Measurements from ENCODE around the gene SRRM3. TPM values are rescaled to one million over a fixed set of nuclear protein-coding genes. Genes with fewer than 3 reads are reported as not detected.
A peak's percentile ranks its signal among the peaks of the same experiment; 100 is the strongest.
"Not testable (repeated sequence)": the region's sequence is repeated elsewhere in the genome, so short reads cannot be mapped to it uniquely, and the experiment has no call there.

SRRM3 gene
- total RNA-seq, 1 experiment from 2014 or later = 12.7 TPM

DNA sequence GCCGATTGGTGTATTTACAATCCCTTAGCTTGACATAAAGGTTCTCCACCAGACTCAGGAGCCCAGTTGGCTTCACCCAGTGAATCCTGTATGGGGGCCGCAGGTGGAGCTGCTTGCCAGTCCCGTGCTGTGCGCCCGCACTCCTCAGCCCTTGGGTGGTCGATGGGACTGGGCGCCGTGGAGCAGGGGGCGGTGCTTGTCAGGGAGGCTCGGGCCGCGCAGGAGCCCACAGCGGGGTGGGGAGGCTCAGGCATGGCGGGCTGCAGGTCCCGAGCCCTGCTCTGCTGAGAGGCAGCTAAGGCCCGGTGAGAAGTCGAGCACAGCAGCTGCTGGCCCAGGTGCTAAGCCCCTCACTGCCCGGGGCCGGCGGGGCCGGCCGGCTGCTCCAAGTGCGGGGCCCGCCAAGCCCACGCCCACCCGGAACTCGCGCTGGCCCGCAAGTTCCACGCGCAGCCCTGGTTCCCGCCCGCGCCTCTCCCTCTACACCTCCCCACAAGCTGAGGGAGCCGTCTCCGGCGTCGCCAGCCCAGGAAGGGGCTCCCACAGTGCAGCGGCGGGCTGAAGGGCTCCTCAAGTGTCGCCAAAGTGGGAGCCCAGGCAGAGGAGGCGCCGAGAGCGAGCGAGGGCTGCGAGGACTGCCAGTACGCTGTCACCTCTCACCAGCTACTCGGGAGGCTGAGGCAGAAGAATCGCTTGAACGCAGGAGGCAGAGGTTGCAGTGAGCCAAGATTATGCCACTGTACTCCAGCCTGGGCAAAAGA lies 107.8 kb downstream of the SRRM3 start:
- H3K9me2 ChIP-seq (ENCODE audit: insufficient read depth); H3K27me3 ChIP-seq (ENCODE audit: insufficient read depth, low read length); H3K4me3 ChIP-seq (replicated peaks in 1 of 2; ENCODE audit: low read depth in 1 of 2, low read length in 2 of 2); CTCF ChIA-PET; H3K9me3 ChIP-seq (ENCODE audit: control insufficient read depth in 1 of 2, insufficient read depth in 1 of 2, low read depth in 1 of 2, low read length in 2 of 2); BruUV-seq (replicated peaks); H2AFZ ChIP-seq (ENCODE audit: low read depth, low read length, poor library complexity, severe bottlenecking); H3K9ac ChIP-seq (ENCODE audit: low read length); H3K4me2 ChIP-seq (ENCODE audit: low read length); DNase-seq (ENCODE audit: low read depth, low spot score); H4K20me1 ChIP-seq (ENCODE audit: insufficient read depth); H3K27ac ChIP-seq (ENCODE audit: low read depth, low read length); ATAC-seq; intact Hi-C loops (cut with micrococcal nuclease); POLR2A ChIA-PET; H3K36me3 ChIP-seq (ENCODE audit: control insufficient read depth in 1 of 2, insufficient read depth in 2 of 2, low read length in 2 of 2); H3K79me2 ChIP-seq (ENCODE audit: insufficient read depth, low read length): not testable (repeated sequence)
- RAD21 ChIA-PET (ENCODE audit: low non-redundant PET in 1 of 2, low total read pairs in 2 of 2, uncharacterized antibody in 2 of 2, unreplicated experiment in 2 of 2) = interaction anchor here in 1 of 2 experiments (1.4 kb wide), 1 partner anchor 18 kb away, joined by 3 read pairs; no protein-coding TSS in a partner anchor
- peaks cover 28 to 46% of the 10 kb centered on the region in 2 experiments for H3K4me1 ChIP-seq (ENCODE audit: control insufficient read depth in 1 of 2, insufficient read depth in 2 of 2, low read length in 2 of 2)

DNA sequence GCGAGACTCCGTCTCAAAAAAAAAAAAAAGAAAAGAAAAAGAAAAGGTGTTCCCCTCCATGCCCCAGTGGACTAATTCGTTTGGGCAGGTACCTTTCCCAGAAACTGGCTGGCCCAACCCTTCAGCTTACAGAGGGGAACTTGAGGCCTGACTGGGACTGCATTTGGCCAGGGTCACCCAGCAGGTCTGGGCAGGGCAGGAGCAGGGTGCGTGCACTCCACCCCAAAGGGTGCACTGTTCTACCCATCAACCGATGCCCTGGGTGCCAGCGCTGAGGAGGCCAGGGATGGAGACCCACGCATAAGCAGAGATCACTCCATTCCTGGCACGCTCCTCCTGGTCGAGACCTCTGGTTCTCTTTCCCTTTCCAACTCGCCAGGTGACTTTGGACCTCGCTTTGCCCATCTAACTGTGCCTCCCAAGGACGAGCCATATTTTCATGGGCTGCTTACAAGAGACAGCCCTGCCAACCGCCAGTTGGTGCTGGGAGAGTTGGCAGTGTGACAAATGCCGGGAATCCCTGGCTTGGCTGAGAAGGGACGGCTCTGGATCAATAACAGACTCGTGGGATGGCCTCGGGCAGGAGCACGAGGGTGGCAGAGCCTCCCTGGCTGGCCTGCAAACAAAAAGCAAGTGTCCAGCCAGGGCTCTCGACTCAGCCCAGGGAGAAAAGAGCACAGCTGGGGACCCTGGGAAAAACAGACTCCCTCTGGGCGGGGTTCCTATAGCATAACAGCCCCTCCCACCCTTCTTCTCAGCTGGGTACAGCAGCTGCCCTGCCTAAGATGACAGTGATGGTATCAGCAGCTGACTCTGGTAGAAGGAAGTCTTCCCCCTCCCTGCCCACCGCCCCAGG lies 108.6 kb downstream of the SRRM3 start:
- POLR2A ChIA-PET = no interaction called here
- no peaks in the 10 kb centered on the region for H3K9me2 ChIP-seq (ENCODE audit: insufficient read depth)
- no peaks in the 10 kb centered on the region for H3K9me3 ChIP-seq (ENCODE audit: control insufficient read depth in 1 of 2, insufficient read depth in 1 of 2, low read depth in 1 of 2, low read length in 2 of 2)
- intact Hi-C loops (cut with micrococcal nuclease) = no loop called here
- H3K27ac ChIP-seq (ENCODE audit: low read depth, low read length) = peak overlapping the region; percentile 36; the same call in 1 of the 2 replicates
- H3K4me2 ChIP-seq (ENCODE audit: low read length) = peak overlapping the region; percentile 31; the same call in 1 of the 2 replicates
- RAD21 ChIA-PET (ENCODE audit: low non-redundant PET in 1 of 2, low total read pairs in 2 of 2, uncharacterized antibody in 2 of 2, unreplicated experiment in 2 of 2) = no interaction called here
- no peak overlapping the region for H3K4me3 ChIP-seq (replicated peaks in 1 of 2; ENCODE audit: low read depth in 1 of 2, low read length in 2 of 2)
- no peaks in the 10 kb centered on the region for H4K20me1 ChIP-seq (ENCODE audit: insufficient read depth)
- H3K79me2 ChIP-seq (ENCODE audit: insufficient read depth, low read length) = no peaks in the 10 kb centered on the region
- H2AFZ ChIP-seq (ENCODE audit: low read depth, low read length, poor library complexity, severe bottlenecking) = no peak overlapping the region
- no TSS peak for BruUV-seq (replicated peaks)
- ATAC-seq (no peak), DNase-seq (ENCODE audit: low read depth, low spot score) (no peak)
- peaks cover 23 to 41% of the 10 kb centered on the region in 2 experiments for H3K4me1 ChIP-seq (ENCODE audit: control insufficient read depth in 1 of 2, insufficient read depth in 2 of 2, low read length in 2 of 2)
- H3K9ac ChIP-seq (ENCODE audit: low read length) = no peak overlapping the region
- H3K36me3 ChIP-seq (ENCODE audit: control insufficient read depth in 1 of 2, insufficient read depth in 2 of 2, low read length in 2 of 2) = no peaks in the 10 kb centered on the region
- no peaks in the 10 kb centered on the region for H3K27me3 ChIP-seq (ENCODE audit: insufficient read depth, low read length)
- CTCF ChIA-PET = interaction anchor here (0.9 to 2.1 kb wide), 3 partner anchors 9 to 132 kb away, joined by 3 to 9 read pairs (median 3); no protein-coding TSS in a partner anchor
- no peak for TF ChIP-seq ZFX (IDR thresholded peaks at IDR 0.05)
- TF ChIP-seq, protein P1, sequence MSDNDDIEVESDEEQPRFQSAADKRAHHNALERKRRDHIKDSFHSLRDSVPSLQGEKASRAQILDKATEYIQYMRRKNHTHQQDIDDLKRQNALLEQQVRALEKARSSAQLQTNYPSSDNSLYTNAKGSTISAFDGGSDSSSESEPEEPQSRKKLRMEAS (IDR thresholded peaks at IDR 0.05) = no peak
- TF ChIP-seq, protein P2, sequence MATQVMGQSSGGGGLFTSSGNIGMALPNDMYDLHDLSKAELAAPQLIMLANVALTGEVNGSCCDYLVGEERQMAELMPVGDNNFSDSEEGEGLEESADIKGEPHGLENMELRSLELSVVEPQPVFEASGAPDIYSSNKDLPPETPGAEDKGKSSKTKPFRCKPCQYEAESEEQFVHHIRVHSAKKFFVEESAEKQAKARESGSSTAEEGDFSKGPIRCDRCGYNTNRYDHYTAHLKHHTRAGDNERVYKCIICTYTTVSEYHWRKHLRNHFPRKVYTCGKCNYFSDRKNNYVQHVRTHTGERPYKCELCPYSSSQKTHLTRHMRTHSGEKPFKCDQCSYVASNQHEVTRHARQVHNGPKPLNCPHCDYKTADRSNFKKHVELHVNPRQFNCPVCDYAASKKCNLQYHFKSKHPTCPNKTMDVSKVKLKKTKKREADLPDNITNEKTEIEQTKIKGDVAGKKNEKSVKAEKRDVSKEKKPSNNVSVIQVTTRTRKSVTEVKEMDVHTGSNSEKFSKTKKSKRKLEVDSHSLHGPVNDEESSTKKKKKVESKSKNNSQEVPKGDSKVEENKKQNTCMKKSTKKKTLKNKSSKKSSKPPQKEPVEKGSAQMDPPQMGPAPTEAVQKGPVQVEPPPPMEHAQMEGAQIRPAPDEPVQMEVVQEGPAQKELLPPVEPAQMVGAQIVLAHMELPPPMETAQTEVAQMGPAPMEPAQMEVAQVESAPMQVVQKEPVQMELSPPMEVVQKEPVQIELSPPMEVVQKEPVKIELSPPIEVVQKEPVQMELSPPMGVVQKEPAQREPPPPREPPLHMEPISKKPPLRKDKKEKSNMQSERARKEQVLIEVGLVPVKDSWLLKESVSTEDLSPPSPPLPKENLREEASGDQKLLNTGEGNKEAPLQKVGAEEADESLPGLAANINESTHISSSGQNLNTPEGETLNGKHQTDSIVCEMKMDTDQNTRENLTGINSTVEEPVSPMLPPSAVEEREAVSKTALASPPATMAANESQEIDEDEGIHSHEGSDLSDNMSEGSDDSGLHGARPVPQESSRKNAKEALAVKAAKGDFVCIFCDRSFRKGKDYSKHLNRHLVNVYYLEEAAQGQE (IDR thresholded peaks at IDR 0.05; ENCODE audit: low read depth) = no peak
- TF ChIP-seq SP1 (IDR thresholded peaks at IDR 0.05; ENCODE audit: low read depth) = no peak
- no peak for TF ChIP-seq TCF7L2 (IDR thresholded peaks at IDR 0.05; ENCODE audit: borderline replicate concordance, extremely low read depth, insufficient read depth, insufficient read length)

DNA sequence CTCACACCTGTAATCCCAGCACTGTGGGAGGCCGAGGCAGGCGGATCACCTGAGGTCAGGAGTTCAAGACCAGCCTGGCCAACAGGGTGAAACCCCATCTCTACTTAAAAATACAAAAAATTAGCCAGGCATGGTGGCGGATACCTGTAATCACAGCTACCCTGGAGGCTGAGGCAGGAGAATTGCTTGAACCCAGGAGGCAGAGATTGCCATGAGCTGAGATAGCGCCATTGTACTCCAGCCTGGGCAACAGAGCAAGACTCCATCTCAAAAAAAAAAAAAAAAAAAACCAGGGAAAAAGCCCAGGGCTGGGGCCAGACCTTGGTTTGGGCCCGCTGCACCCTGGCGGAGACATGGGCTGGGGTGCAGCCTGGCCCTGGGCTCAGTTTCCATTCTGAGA lies 110.1 kb downstream of the SRRM3 start:
- POLR2A ChIA-PET; BruUV-seq (replicated peaks); DNase-seq (ENCODE audit: low read depth, low spot score); H3K27ac ChIP-seq (ENCODE audit: low read depth, low read length); H4K20me1 ChIP-seq (ENCODE audit: insufficient read depth); H3K4me3 ChIP-seq (replicated peaks in 1 of 2; ENCODE audit: low read depth in 1 of 2, low read length in 2 of 2); intact Hi-C loops (cut with micrococcal nuclease); H2AFZ ChIP-seq (ENCODE audit: low read depth, low read length, poor library complexity, severe bottlenecking); H3K36me3 ChIP-seq (ENCODE audit: control insufficient read depth in 1 of 2, insufficient read depth in 2 of 2, low read length in 2 of 2); H3K4me2 ChIP-seq (ENCODE audit: low read length); H3K79me2 ChIP-seq (ENCODE audit: insufficient read depth, low read length); H3K9me3 ChIP-seq (ENCODE audit: control insufficient read depth in 1 of 2, insufficient read depth in 1 of 2, low read depth in 1 of 2, low read length in 2 of 2); ATAC-seq; H3K27me3 ChIP-seq (ENCODE audit: insufficient read depth, low read length); H3K9ac ChIP-seq (ENCODE audit: low read length); H3K9me2 ChIP-seq (ENCODE audit: insufficient read depth): not testable (repeated sequence)
- CTCF ChIA-PET = interaction anchor here (0.9 to 3.1 kb wide), 4 partner anchors 20 to 133 kb away, joined by 3 to 18 read pairs (median 6); no protein-coding TSS in a partner anchor
- H3K4me1 ChIP-seq (ENCODE audit: control insufficient read depth in 1 of 2, insufficient read depth in 2 of 2, low read length in 2 of 2) = peaks cover 23 to 36% of the 10 kb centered on the region in 2 experiments
- RAD21 ChIA-PET (ENCODE audit: low non-redundant PET in 1 of 2, low total read pairs in 2 of 2, uncharacterized antibody in 2 of 2, unreplicated experiment in 2 of 2) = interaction anchor here (0.7 to 1.0 kb wide), 2 partner anchors 20 to 128 kb away, joined by 3 to 6 read pairs; no protein-coding TSS in a partner anchor

Measured in HCT116 (cell line).